Lower leg skin (tissue), 3 donors: Measurements from ENCODE around the gene DYNLT3.

Experiments used
- CTCF ChIP-seq, 3 donors: fragments of 450-650 bp; IDR thresholded peaks; one replicate each; pipeline ENCODE4 v1.5.1; 2016; ENCODE audit warnings: antibody characterized with exemption in 3 of 3, mild to moderate bottlenecking in 3 of 3, moderate library complexity in 2 of 3
- POLR2A ChIP-seq, 2 donors: fragments of 450-650 bp; IDR thresholded peaks; one replicate each; pipeline ENCODE4 v1.6.1; 2016 to 2017; ENCODE audit warnings: antibody characterized with exemption in 2 of 2, mild to moderate bottlenecking in 1 of 2, moderate library complexity in 1 of 2

- TF ChIP-seq POLR2A (IDR thresholded peaks at IDR 0.05) = no peak
- TF ChIP-seq CTCF (IDR thresholded peaks at IDR 0.05) = no peak
These were observed 50.6 kb downstream of the DYNLT3 start for GRCh38 chrX:37796805-37797204.
